Measurements from ENCODE around the gene SNRPB.

DNA sequence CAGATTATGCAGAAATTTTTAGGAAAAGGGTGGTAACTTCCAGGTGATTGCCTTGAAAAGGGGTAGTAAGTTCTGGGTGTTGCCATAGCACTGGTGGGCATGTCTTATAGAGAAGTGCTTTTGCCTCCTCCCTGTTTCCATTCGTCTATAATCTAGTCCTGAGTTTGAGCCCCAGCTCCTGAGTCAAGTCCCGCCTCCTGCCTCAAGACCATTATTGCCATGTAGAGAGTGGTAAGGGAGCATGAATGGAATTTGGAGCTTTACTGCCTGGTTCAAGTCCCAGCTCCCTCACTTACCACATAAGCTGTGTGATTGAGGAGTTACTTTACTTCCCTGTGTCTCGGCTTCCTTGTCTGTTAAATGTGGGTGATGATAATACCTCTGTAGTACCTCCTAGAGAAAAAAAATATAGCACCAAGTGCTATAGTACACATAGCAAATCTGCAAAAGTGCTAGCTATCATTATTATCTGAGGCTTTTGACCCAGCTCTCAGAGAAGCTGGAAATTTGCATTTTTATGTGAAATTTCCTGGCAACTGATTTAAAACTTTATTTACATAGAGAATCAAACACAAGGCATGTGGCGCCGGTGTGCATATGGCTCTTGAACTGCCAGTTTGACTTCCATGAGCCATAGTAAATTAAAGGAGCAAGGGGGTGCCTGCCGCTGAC lies 53.9 kb downstream of the SNRPB start:
- no peak for TF ChIP-seq POLR2AphosphoS5 (IDR thresholded peaks at IDR 0.05)
- TF ChIP-seq, protein P1, sequence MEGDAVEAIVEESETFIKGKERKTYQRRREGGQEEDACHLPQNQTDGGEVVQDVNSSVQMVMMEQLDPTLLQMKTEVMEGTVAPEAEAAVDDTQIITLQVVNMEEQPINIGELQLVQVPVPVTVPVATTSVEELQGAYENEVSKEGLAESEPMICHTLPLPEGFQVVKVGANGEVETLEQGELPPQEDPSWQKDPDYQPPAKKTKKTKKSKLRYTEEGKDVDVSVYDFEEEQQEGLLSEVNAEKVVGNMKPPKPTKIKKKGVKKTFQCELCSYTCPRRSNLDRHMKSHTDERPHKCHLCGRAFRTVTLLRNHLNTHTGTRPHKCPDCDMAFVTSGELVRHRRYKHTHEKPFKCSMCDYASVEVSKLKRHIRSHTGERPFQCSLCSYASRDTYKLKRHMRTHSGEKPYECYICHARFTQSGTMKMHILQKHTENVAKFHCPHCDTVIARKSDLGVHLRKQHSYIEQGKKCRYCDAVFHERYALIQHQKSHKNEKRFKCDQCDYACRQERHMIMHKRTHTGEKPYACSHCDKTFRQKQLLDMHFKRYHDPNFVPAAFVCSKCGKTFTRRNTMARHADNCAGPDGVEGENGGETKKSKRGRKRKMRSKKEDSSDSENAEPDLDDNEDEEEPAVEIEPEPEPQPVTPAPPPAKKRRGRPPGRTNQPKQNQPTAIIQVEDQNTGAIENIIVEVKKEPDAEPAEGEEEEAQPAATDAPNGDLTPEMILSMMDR (IDR thresholded peaks at IDR 0.05 in 8 of 11, conservative IDR thresholded peaks at IDR 0.05 in 3 of 11) = no peak

Data from spleen (tissue), 7 donors.